Liver (tissue), 9 donors: ENCODE results near the gene THSD4. TPM values are rescaled to one million over a fixed set of nuclear protein-coding genes. Genes with fewer than 3 reads are reported as not detected.

Experiments
- DNase-seq: peaks from one replicate; pipeline ENCODE4 v3.0.0-alpha.2; 2017; ENCODE audit warnings: low spot score
- H3K27ac ChIP-seq, 2 donors: one replicate each; pipeline ENCODE4 v1.7.0; 2013; ENCODE audit warnings: inconsistent platforms in 2 of 2, low read length in 2 of 2, control low read depth in 1 of 2, low read depth in 1 of 2, mild to moderate bottlenecking in 1 of 2
- H3K27me3 ChIP-seq, 4 donors: one replicate each; pipeline versions ENCODE4 v1.6.1 to v1.7.0; 2013; ENCODE audit warnings: low read length in 3 of 4, inconsistent platforms in 1 of 4, mild to moderate bottlenecking in 1 of 4, moderate library complexity in 1 of 4; ENCODE audit not compliant: control insufficient read depth in 4 of 4, insufficient read depth in 4 of 4
- H3K36me3 ChIP-seq, 4 donors: one replicate each; pipeline versions ENCODE4 v1.6.1 to v1.7.0; 2013; ENCODE audit warnings: low read length in 3 of 4, mild to moderate bottlenecking in 3 of 4, low read depth in 1 of 4, moderate library complexity in 1 of 4; ENCODE audit not compliant: control insufficient read depth in 4 of 4, insufficient read depth in 3 of 4
- H3K4me1 ChIP-seq, 4 donors: one replicate each; pipeline versions ENCODE4 v1.6.1 to v1.7.0; 2013; ENCODE audit warnings: low read length in 3 of 4, mild to moderate bottlenecking in 3 of 4, moderate library complexity in 1 of 4; ENCODE audit not compliant: control insufficient read depth in 4 of 4, insufficient read depth in 4 of 4
- H3K4me3 ChIP-seq, 3 donors: one replicate each; pipeline versions ENCODE4 v1.6.1 to v1.7.0; 2013; ENCODE audit warnings: low read length in 3 of 3, control low read depth in 1 of 3, low read depth in 1 of 3, mild to moderate bottlenecking in 1 of 3
- H3K9ac ChIP-seq, 2 donors: one replicate each; pipeline ENCODE4 v1.7.0; 2013; ENCODE audit warnings: low read length in 2 of 2, mild to moderate bottlenecking in 2 of 2, moderate library complexity in 2 of 2, control low read depth in 1 of 2, low read depth in 1 of 2
- H3K9me3 ChIP-seq, 4 donors: one replicate each; pipeline versions ENCODE4 v1.6.1 to v1.7.0; 2013; ENCODE audit warnings: low read length in 3 of 4; ENCODE audit not compliant: control insufficient read depth in 4 of 4
- ATF3 ChIP-seq: IDR thresholded peaks from 2 replicates; pipeline ENCODE4 v1.6.1; 2016; ENCODE audit warnings: antibody characterized with exemption
- CTCF ChIP-seq: fragments of 150-350 bp; IDR thresholded peaks from 2 replicates; pipeline ENCODE4 v1.5.1; 2017; ENCODE audit warnings: improper control_type of control experiment, low read depth, low read length; ENCODE audit not compliant: missing input control
- EGR1 ChIP-seq, 2 donors: IDR thresholded peaks; 2 replicates each; pipeline ENCODE4 v1.6.1; 2016 to 2018; ENCODE audit warnings: antibody characterized with exemption in 2 of 2, low read depth in 2 of 2
- FOXA1 ChIP-seq: IDR thresholded peaks from 2 replicates; pipeline ENCODE4 v1.6.1; 2016; ENCODE audit warnings: antibody characterized with exemption
- FOXA2 ChIP-seq: IDR thresholded peaks from 2 replicates; pipeline ENCODE4 v1.6.1; 2016; ENCODE audit warnings: antibody characterized with exemption
- GABPA ChIP-seq, 2 donors: IDR thresholded peaks in 1 of 2; conservative IDR thresholded peaks in 1 of 2; 2 replicates each; pipeline ENCODE4 v1.6.1; 2016; ENCODE audit warnings: antibody characterized with exemption in 2 of 2, mild to moderate bottlenecking in 1 of 2, moderate library complexity in 1 of 2
- HNF4A ChIP-seq, 2 donors: conservative IDR thresholded peaks; 2 replicates each; pipeline ENCODE4 v1.6.1; 2016; ENCODE audit warnings: antibody characterized with exemption in 2 of 2, mild to moderate bottlenecking in 2 of 2
- HNF4G ChIP-seq: IDR thresholded peaks from 2 replicates; pipeline ENCODE4 v1.6.1; 2016; ENCODE audit warnings: antibody characterized with exemption
- JUND ChIP-seq, 2 donors: IDR thresholded peaks; 2 replicates each; pipeline ENCODE4 v1.6.1; 2016; ENCODE audit warnings: antibody characterized with exemption in 2 of 2
- NR2F2 ChIP-seq: IDR thresholded peaks from 2 replicates; pipeline ENCODE4 v1.6.1; 2016; ENCODE audit warnings: antibody characterized with exemption
- RXRA ChIP-seq, 2 donors: IDR thresholded peaks; 2 replicates each; pipeline ENCODE4 v1.6.1; 2017 to 2018; ENCODE audit warnings: antibody characterized with exemption in 2 of 2, mild to moderate bottlenecking in 1 of 2
- SP1 ChIP-seq: IDR thresholded peaks from 2 replicates; pipeline ENCODE4 v1.6.1; 2018; ENCODE audit warnings: antibody characterized with exemption, mild to moderate bottlenecking
- TAF1 ChIP-seq: conservative IDR thresholded peaks from 2 replicates; pipeline ENCODE4 v1.6.1; 2016; ENCODE audit warnings: antibody characterized with exemption, mild to moderate bottlenecking
- YY1 ChIP-seq: IDR thresholded peaks from 2 replicates; pipeline ENCODE4 v1.6.1; 2016; ENCODE audit warnings: antibody characterized with exemption, mild to moderate bottlenecking
- ZBTB33 ChIP-seq: IDR thresholded peaks from 2 replicates; pipeline ENCODE4 v1.6.1; 2016; ENCODE audit warnings: antibody characterized with exemption
- WGBS: extraction: QIAGEN DNeasy Blood & Tissue Kit; methylation state at CpG from one replicate; pipeline ENCODE4 v1.1.7; 2013; 5-methylcytosine and 5-hydroxymethylcytosine counted together
- polyA plus RNA-seq, 2 donors: library from polyadenylated mRNA; stranded (reverse) in 1 of 2; unstranded in 1 of 2; fragments of 200-250 nt in 1 of 2; fragments of >200 nt in 1 of 2; fragmentation: Nextera tagmentation in 1 of 2; extraction: Ambion mirVana in 1 of 2; gene quantifications; one replicate each; pipeline versions ENCODE4 v1.2.1 to v1.2.3, GENCODE V29; 2013 to 2015
- total RNA-seq, 2 donors: library from RNA; depleted of rRNA; stranded (reverse); fragments of >200 nt; gene quantifications; one replicate each; pipeline ENCODE4 v1.2.3, GENCODE V29; 2014
- TF ChIP-seq, protein P1 (sequence below): IDR thresholded peaks from 2 replicates; pipeline ENCODE4 v1.6.1; 2016; ENCODE audit warnings: antibody characterized with exemption, mild to moderate bottlenecking
- donor health status: healthy.
- donor health status: healthy.
- donor health status: healthy.
- donor health status: healthy.
- donor health status: healthy.

Gene THSD4
- total and polyA plus RNA-seq, 4 donors: 0.23 to 11.5 (median 1.9) TPM

DNA sequence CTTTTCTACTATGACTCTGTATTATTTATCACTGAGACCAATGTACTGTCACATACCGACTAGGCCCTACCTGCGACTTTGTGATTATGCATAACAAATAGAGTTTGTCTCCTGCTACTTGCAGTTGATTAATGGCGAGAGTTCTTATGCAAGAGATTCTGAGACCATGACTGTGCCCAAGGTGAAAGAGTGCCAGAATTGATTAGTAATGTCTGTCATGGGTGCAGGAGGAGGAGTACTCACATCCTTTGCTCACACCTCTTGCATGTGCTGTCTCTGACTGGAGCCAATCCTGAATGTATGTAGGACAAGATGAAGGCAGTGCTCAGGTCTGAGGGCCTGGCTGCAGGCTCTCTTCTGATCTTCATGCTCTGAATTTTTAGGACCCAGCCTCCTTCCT lies 260.7 kb downstream of the THSD4 start:
- Histone ChIP-seq H3K4me1 (peaks cover 0 to 17% (median 0%) of the 10 kb centered on the region in 4 donors), H3K4me3 (no peak overlapping the region), H3K9me3 (no peaks in the 10 kb centered on the region), H3K36me3 (no peaks in the 10 kb centered on the region), H3K27ac (no peak overlapping the region), H3K27me3 (no peaks in the 10 kb centered on the region), H3K9ac (no peak overlapping the region)
- TF ChIP-seq, protein P1, sequence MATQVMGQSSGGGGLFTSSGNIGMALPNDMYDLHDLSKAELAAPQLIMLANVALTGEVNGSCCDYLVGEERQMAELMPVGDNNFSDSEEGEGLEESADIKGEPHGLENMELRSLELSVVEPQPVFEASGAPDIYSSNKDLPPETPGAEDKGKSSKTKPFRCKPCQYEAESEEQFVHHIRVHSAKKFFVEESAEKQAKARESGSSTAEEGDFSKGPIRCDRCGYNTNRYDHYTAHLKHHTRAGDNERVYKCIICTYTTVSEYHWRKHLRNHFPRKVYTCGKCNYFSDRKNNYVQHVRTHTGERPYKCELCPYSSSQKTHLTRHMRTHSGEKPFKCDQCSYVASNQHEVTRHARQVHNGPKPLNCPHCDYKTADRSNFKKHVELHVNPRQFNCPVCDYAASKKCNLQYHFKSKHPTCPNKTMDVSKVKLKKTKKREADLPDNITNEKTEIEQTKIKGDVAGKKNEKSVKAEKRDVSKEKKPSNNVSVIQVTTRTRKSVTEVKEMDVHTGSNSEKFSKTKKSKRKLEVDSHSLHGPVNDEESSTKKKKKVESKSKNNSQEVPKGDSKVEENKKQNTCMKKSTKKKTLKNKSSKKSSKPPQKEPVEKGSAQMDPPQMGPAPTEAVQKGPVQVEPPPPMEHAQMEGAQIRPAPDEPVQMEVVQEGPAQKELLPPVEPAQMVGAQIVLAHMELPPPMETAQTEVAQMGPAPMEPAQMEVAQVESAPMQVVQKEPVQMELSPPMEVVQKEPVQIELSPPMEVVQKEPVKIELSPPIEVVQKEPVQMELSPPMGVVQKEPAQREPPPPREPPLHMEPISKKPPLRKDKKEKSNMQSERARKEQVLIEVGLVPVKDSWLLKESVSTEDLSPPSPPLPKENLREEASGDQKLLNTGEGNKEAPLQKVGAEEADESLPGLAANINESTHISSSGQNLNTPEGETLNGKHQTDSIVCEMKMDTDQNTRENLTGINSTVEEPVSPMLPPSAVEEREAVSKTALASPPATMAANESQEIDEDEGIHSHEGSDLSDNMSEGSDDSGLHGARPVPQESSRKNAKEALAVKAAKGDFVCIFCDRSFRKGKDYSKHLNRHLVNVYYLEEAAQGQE: no peak
- no peak for TF ChIP-seq ZBTB33
- no peak for TF ChIP-seq RXRA (IDR thresholded peaks at IDR 0.05)
- no peak for TF ChIP-seq TAF1
- no peak for TF ChIP-seq SP1
- no peak for DNase-seq
- 97% methylated on average over 3 of the region's 3 CpGs for WGBS

- Histone ChIP-seq H3K9me3 (no peaks in the 10 kb centered on the region), H3K4me1 (peaks cover 0 to 21% (median 0%) of the 10 kb centered on the region in 4 donors), H3K36me3 (no peaks in the 10 kb centered on the region), H3K27ac (no peak overlapping the region), H3K4me3 (no peak overlapping the region), H3K27me3 (no peaks in the 10 kb centered on the region), H3K9ac (no peak overlapping the region)
- TF ChIP-seq FOXA1: no peak
- no peak for TF ChIP-seq FOXA2
- TF ChIP-seq HNF4G: no peak
- no peak for TF ChIP-seq YY1
- TF ChIP-seq EGR1 (IDR thresholded peaks at IDR 0.05; ENCODE audit: low read depth in 2 of 2): no peak
- no peak for TF ChIP-seq NR2F2
- TF ChIP-seq HNF4A (conservative IDR thresholded peaks at IDR 0.05): no peak
- no peak for TF ChIP-seq CTCF
- no peak for TF ChIP-seq RXRA (IDR thresholded peaks at IDR 0.05)
- TF ChIP-seq JUND (IDR thresholded peaks at IDR 0.05): no peak
- TF ChIP-seq ATF3: no peak
- TF ChIP-seq, protein P1: no peak
- TF ChIP-seq GABPA (IDR thresholded peaks at IDR 0.05 in 1 of 2, conservative IDR thresholded peaks at IDR 0.05 in 1 of 2): no peak
- TF ChIP-seq ZBTB33: no peak
- no peak for TF ChIP-seq TAF1
- no peak for TF ChIP-seq SP1
- no peak for DNase-seq
- WGBS: 42% methylated on average over 2 of the region's 2 CpGs
Measured at GRCh38 chr15:71379893-71380292, 264.6 kb downstream of the THSD4 start.
